Natural killer cell treated with Interleukin-12 subunit alpha and Interleukin-12 subunit beta and Interleukin-15 and Interleukin-18, amount 100 ng/mL, for 72 hours (primary cell): Measurements from ENCODE around the gene RUFY2. TPM values are rescaled to one million over a fixed set of nuclear protein-coding genes. Genes with fewer than 3 reads are reported as not detected.

Source experiments
- ATAC-seq, 2 donors: fragments of 150-1000 bp; cut with Tn5 transposase in 1 of 2; sonication (Bioruptor Pico), chemical (Tn5 transposase) in 1 of 2; 2 replicates each; pipeline ENCODE4 v1.10.0; 2021
- DNase-seq: peaks from one replicate; pipeline ENCODE4 v3.0.0; 2022; ENCODE audit warnings: low spot score
- H3K27ac Mint-ChIP-seq, 2 donors: 1 replicate in 1 of 2; 2 replicates in 1 of 2; pipeline ENCODE4 v1.8.0; 2022; ENCODE audit warnings: mixed read lengths in 2 of 2, mild to moderate bottlenecking in 1 of 2, moderate library complexity in 1 of 2
- H3K27me3 Mint-ChIP-seq, 2 donors: 1 replicate in 1 of 2; 2 replicates in 1 of 2; pipeline ENCODE4 v1.8.0; 2022; ENCODE audit warnings: mixed read lengths in 2 of 2
- H3K36me3 Mint-ChIP-seq: one replicate; pipeline ENCODE4 v1.8.0; 2022; ENCODE audit warnings: mixed read lengths
- H3K4me1 Mint-ChIP-seq, 2 donors: 1 replicate in 1 of 2; 2 replicates in 1 of 2; pipeline ENCODE4 v1.8.0; 2022; ENCODE audit warnings: low read depth in 2 of 2, mixed read lengths in 2 of 2, mild to moderate bottlenecking in 1 of 2
- H3K4me3 Mint-ChIP-seq: one replicate; pipeline ENCODE4 v1.8.0; 2022; ENCODE audit warnings: mixed read lengths
- H3K9me3 Mint-ChIP-seq: 2 replicates; pipeline ENCODE4 v1.8.0; 2022; ENCODE audit warnings: mixed read lengths
- total RNA-seq, 2 donors: library from RNA; stranded (reverse); gene quantifications; one replicate each; pipeline ENCODE4 v1.2.3, GENCODE V29; 2022

The RUFY2 gene
- total RNA-seq, 2 donors from 2014 or later = 15.7 to 23.4 TPM

DNA sequence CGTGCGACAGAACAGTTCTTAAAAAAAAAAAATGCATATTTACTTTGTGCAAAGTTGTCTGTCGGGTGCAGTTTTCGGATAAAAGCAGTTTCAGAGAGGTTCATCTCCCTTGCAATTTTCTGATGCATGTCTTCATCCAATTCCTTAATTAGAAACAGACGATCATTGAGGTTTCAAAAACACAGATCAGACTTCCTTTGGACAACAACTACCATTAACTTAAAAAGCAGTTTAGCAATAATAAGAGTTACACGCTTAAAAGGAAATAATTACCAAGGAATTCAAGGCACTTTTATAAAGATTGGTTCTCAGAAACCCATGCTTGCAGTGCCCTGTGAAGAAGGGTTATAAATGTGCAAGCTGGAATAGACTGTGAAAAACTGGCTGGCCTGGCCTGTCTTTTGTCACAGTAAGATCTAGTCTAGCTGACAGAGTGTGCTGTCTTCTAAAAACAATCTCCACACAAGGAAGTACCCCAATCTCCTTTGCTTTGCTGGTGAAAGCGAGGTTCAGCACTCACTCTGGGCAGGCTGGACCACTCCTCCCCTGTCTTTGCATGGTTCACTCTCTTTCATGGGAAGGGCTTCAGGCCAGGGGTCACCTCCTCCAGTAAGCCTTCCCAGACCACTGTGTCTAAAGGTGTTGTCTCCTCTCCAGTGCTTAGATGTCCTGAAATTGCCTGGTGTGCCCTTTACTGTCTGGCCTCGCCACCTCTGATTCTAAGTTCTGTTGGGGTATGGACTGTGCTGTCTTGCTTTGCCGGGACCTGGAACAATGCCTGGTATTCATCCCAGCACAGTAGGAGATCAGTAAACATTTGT is 110.0 kb downstream of the RUFY2 start:
- H3K27ac Mint-ChIP-seq = no peak overlapping the region
- H3K27me3 Mint-ChIP-seq = no peaks in the 10 kb centered on the region
- H3K9me3 Mint-ChIP-seq = no peaks in the 10 kb centered on the region
- ATAC-seq = no peak
- H3K4me3 Mint-ChIP-seq = no peak overlapping the region
- H3K36me3 Mint-ChIP-seq = no peaks in the 10 kb centered on the region
- DNase-seq = no peak
- no peaks in the 10 kb centered on the region for H3K4me1 Mint-ChIP-seq

Other genes starting within 250 kb of the RUFY2 start
- not detected for gene ATOH7, start 175.2 kb downstream of the RUFY2 start, total RNA-seq
- gene HNRNPH3, start 75.2 kb downstream of the RUFY2 start, total RNA-seq = 100 to 1,000 TPM; 113 to 156 TPM
- gene PBLD, start 74.3 kb downstream of the RUFY2 start, total RNA-seq = 1 to 10 TPM in 1 of 2 donors, under 1 TPM in 1; 0.47 to 1.3 TPM
- gene DNA2, start 64.7 kb upstream of the RUFY2 start, total RNA-seq = 10 to 100 TPM; 25.8 to 69.0 TPM
- 10 to 100 TPM; 28.9 to 41.3 TPM for gene SLC25A16, start 120.2 kb upstream of the RUFY2 start, total RNA-seq
- under 1 TPM; 0.31 to 0.45 TPM for gene TET1, start 153.1 kb upstream of the RUFY2 start, total RNA-seq